K562 (cell line): ENCODE measurements around the gene ZNF408. TPM values are rescaled to one million over a fixed set of nuclear protein-coding genes. Genes with fewer than 3 reads are reported as not detected.

Experiments
- ARNT ChIP-seq, 2 experiments: fragments of 450-650 bp; IDR thresholded peaks; 2 replicates each; pipeline ENCODE4 v1.6.1; 2016; ENCODE audit warnings: mild to moderate bottlenecking in 1 of 2
- ATF7 ChIP-seq: fragments of 450-650 bp; IDR thresholded peaks from 2 replicates; pipeline ENCODE4 v1.7.1; 2014; ENCODE audit warnings: mild to moderate bottlenecking, moderate library complexity
- BHLHE40 ChIP-seq: IDR thresholded peaks from 2 replicates; pipeline ENCODE4 v1.6.1; 2011; ENCODE audit warnings: low read length, improper control_type of control experiment
- CBFA2T3 ChIP-seq: fragments of 450-650 bp; IDR thresholded peaks from 2 replicates; pipeline ENCODE4 v1.6.1; 2017
- CCAR2 ChIP-seq: fragments of 200-400 bp; formaldehyde crosslinking; IDR thresholded peaks from 2 replicates; pipeline ENCODE4 v1.6.1; 2017; ENCODE audit warnings: mild to moderate bottlenecking, low read depth, low read length
- CREM ChIP-seq: IDR thresholded peaks from 2 replicates; pipeline ENCODE4 v1.6.1; 2014; ENCODE audit warnings: antibody characterized with exemption, low read depth
- ELF4 ChIP-seq: fragments of 450-650 bp; formaldehyde crosslinking; IDR thresholded peaks from 2 replicates; pipeline ENCODE4 v1.4.0; 2022; ENCODE audit warnings: missing genetic modification characterization
- HMG20B ChIP-seq: fragments of 250-450 bp; sonication (Bioruptor Pico); IDR thresholded peaks from 2 replicates; pipeline ENCODE4 v1.5.0; 2021; ENCODE audit warnings: mild to moderate bottlenecking
- JUNB ChIP-seq: fragments of 450-650 bp; formaldehyde crosslinking; conservative IDR thresholded peaks from 2 replicates; pipeline ENCODE4 v1.4.0; 2020; ENCODE audit warnings: mild to moderate bottlenecking
- KDM1A ChIP-seq, 2 experiments: fragments of 450-650 bp; IDR thresholded peaks; 2 replicates each; pipeline ENCODE4 v1.6.1; 2016; ENCODE audit warnings: mild to moderate bottlenecking in 2 of 2
- KDM5B ChIP-seq: fragments of 200-600 bp; sonication (generic); IDR thresholded peaks from 2 replicates; pipeline ENCODE4 v1.6.1; 2012; ENCODE audit warnings: low read depth, mild to moderate bottlenecking, moderate library complexity, low read length, control low read depth, inconsistent platforms; ENCODE audit not compliant: insufficient replicate concordance
- KLF6 ChIP-seq: fragments of 250-450 bp; sonication (Bioruptor Pico); IDR thresholded peaks from 2 replicates; pipeline ENCODE4 v1.4.0; 2020; ENCODE audit warnings: mild to moderate bottlenecking, moderate library complexity, borderline replicate concordance
- MTA1 ChIP-seq: fragments of 450-650 bp; IDR thresholded peaks from 2 replicates; pipeline ENCODE4 v1.6.1; 2017; ENCODE audit warnings: borderline replicate concordance
- NRF1 ChIP-seq, 2 experiments: fragments of 450-650 bp; IDR thresholded peaks in 1 of 2; conservative IDR thresholded peaks in 1 of 2; 2 replicates each; pipeline ENCODE4 v1.6.1; 2014; ENCODE audit warnings: mild to moderate bottlenecking in 2 of 2
- RAD51 ChIP-seq: fragments of 450-650 bp; IDR thresholded peaks from 2 replicates; pipeline ENCODE4 v1.7.1; 2016; ENCODE audit warnings: low read depth, mild to moderate bottlenecking, borderline replicate concordance
- SREBF1 ChIP-seq: fragments of 150-350 bp; IDR thresholded peaks from 2 replicates; pipeline ENCODE4 v1.6.1; 2014; ENCODE audit warnings: antibody characterized with exemption, low read depth, low read length, borderline replicate concordance
- TCF7 ChIP-seq: sonication (generic); IDR thresholded peaks from 2 replicates; pipeline ENCODE4 v1.6.1; 2016; ENCODE audit warnings: antibody characterized with exemption, borderline replicate concordance
- TRIM28 ChIP-seq: fragments of 450-650 bp; IDR thresholded peaks from 2 replicates; pipeline ENCODE4 v1.6.1; 2017
- YBX1 ChIP-seq: fragments of 450-650 bp; IDR thresholded peaks from 2 replicates; pipeline ENCODE4 v1.7.1; 2016; ENCODE audit warnings: mild to moderate bottlenecking
- ZNF717 ChIP-seq: fragments of 250-450 bp; sonication (Bioruptor Pico); IDR thresholded peaks from 2 replicates; pipeline ENCODE4 v1.5.0; 2021
- ZNF76 ChIP-seq: fragments of 250-450 bp; sonication (Bioruptor Pico); IDR thresholded peaks from 2 replicates; pipeline ENCODE4 v1.4.0; 2020; ENCODE audit warnings: mild to moderate bottlenecking, moderate library complexity, borderline replicate concordance
- ZNF77 ChIP-seq: fragments of 250-450 bp; sonication (Bioruptor Pico); IDR thresholded peaks from 2 replicates; pipeline ENCODE4 v1.5.0; 2020
- polyA plus RNA-seq, 8 experiments: library from polyadenylated mRNA; depleted of rRNA in 4 of 8; stranded (reverse) in 5 of 8; unstranded in 3 of 8; fragments of >200 nt; fragmentation: Nextera tagmentation in 2 of 8; fragmentation: Illumina TruSeq in 1 of 8; extraction: Ambion mirVana in 2 of 8; extraction: Trizol in 1 of 8; gene quantifications; 2 replicates each; pipeline versions ENCODE4 v1.2.1 to v1.2.3, GENCODE V29; 2011 to 2014; ENCODE audit warnings: inconsistent platforms in 1 of 8, missing spikeins in 1 of 8
- total RNA-seq, 7 experiments: library from RNA; depleted of rRNA in 6 of 7; stranded (reverse); fragments of >200 nt in 6 of 7; fragmentation: Illumina TruSeq in 2 of 7; extraction: Trizol in 2 of 7; gene quantifications; 2 replicates each; pipeline versions ENCODE4 v1.2.1 to v1.2.3, GENCODE V29; 2011 to 2021; ENCODE audit warnings: low replicate concordance in 1 of 7
- TF ChIP-seq, protein P1 (sequence below): sonication (generic); IDR thresholded peaks from 2 replicates; pipeline ENCODE4 v1.6.1; 2016
- TF ChIP-seq, protein P2 (sequence below): fragments of 450-650 bp; IDR thresholded peaks from 2 replicates; pipeline ENCODE4 v1.6.1; 2016; ENCODE audit warnings: missing biosample characterization, missing genetic modification characterization
- TF ChIP-seq, protein P3 (sequence below): fragments of 250-450 bp; sonication (Bioruptor Pico); IDR thresholded peaks from 2 replicates; pipeline ENCODE4 v1.4.0; 2020; ENCODE audit warnings: mild to moderate bottlenecking
- TF ChIP-seq, protein P4 (sequence below), 2 experiments: fragments of 450-650 bp; conservative IDR thresholded peaks; 2 replicates each; pipeline ENCODE4 v1.6.1; 2017; ENCODE audit warnings: mild to moderate bottlenecking in 2 of 2, moderate library complexity in 2 of 2

ZNF408 gene
- total and polyA plus RNA-seq, 9 of the 15 experiments (the other 6 are each of a cell fraction or from before 2014, with no cell fraction given) = 0.15 to 18.4 (median 7.4) TPM

DNA sequence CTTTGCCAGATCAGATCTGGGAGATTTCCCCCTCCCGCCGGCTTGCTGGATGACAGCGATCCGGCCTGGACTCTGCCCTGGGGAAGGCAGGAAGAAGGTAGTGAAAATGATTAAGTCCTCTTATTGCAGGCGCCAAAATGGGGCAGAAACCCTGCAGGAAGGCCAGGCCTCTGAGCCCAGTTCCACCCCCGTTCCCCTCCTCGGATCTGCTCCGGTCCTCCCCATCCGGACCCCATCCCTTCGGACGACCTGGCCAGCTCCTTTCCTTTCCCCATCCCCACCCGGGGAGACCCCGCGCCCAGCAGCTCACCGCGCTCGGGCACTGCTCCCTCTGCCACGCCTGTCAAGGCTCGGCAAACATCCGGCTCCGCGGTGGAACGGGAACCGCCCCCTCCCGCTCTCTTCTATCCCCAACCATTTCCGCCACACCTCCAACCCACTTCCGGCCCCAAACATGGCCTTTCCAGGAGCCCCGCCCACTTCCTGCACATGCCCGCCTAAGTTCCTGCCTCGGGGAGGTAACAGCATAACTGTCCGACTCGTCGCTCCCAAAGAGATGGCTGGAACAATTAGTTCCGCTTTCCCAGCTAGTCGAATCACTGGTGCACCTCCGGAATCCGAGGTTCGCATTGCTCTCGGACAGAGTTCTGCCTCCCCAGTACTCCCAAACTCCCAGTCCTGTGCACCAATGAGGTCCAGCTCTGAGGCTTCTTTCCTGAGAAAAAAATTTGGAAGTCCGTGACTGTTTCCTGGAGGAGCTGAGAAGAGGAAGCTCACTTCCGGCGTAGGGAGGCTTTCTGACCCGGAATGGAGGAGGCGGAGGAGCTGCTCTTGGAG, at the start of gene ZNF408, which contains the start of gene ARHGAP1 (continued):
- TF ChIP-seq, protein P1, sequence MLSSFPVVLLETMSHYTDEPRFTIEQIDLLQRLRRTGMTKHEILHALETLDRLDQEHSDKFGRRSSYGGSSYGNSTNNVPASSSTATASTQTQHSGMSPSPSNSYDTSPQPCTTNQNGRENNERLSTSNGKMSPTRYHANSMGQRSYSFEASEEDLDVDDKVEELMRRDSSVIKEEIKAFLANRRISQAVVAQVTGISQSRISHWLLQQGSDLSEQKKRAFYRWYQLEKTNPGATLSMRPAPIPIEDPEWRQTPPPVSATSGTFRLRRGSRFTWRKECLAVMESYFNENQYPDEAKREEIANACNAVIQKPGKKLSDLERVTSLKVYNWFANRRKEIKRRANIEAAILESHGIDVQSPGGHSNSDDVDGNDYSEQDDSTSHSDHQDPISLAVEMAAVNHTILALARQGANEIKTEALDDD = no peak
- TF ChIP-seq, protein P2, sequence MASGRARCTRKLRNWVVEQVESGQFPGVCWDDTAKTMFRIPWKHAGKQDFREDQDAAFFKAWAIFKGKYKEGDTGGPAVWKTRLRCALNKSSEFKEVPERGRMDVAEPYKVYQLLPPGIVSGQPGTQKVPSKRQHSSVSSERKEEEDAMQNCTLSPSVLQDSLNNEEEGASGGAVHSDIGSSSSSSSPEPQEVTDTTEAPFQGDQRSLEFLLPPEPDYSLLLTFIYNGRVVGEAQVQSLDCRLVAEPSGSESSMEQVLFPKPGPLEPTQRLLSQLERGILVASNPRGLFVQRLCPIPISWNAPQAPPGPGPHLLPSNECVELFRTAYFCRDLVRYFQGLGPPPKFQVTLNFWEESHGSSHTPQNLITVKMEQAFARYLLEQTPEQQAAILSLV (tag) = no peak
- TF ChIP-seq ARNT (IDR thresholded peaks at IDR 0.05) = peak; percentile 97 to 98
- TF ChIP-seq HMG20B (CRISPR knock-in tag) = no peak
- no peak for TF ChIP-seq ZNF717
- no peak for TF ChIP-seq CBFA2T3
- TF ChIP-seq NRF1 (conservative IDR thresholded peaks at IDR 0.05 in 1 of 2, IDR thresholded peaks at IDR 0.05 in 1 of 2) = peak; percentile 80 to 84
- TF ChIP-seq JUNB (CRISPR knock-in tag) = no peak
- TF ChIP-seq KLF6 (CRISPR knock-in tag) = no peak
- no peak for TF ChIP-seq YBX1
- peak; percentile 81; the same call in 1 of the 2 replicates for TF ChIP-seq TRIM28
- TF ChIP-seq CCAR2 = no peak
- TF ChIP-seq KDM1A (IDR thresholded peaks at IDR 0.05) = no peak
- peak; percentile 35; the same call in 1 of the 2 replicates for TF ChIP-seq ZNF76 (CRISPR knock-in tag)
- 0 out of 2 replicates have a peak, but pooled peaks have one; percentile 65 for TF ChIP-seq SREBF1
- TF ChIP-seq, protein P3, sequence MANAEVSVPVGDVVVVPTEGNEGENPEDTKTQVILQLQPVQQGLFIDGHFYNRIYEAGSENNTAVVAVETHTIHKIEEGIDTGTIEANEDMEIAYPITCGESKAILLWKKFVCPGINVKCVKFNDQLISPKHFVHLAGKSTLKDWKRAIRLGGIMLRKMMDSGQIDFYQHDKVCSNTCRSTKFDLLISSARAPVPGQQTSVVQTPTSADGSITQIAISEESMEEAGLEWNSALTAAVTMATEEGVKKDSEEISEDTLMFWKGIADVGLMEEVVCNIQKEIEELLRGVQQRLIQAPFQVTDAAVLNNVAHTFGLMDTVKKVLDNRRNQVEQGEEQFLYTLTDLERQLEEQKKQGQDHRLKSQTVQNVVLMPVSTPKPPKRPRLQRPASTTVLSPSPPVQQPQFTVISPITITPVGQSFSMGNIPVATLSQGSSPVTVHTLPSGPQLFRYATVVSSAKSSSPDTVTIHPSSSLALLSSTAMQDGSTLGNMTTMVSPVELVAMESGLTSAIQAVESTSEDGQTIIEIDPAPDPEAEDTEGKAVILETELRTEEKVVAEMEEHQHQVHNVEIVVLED (CRISPR knock-in tag) = peak; percentile 56
- TF ChIP-seq ZNF77 (CRISPR knock-in tag) = no peak
- peak; percentile 79 for TF ChIP-seq BHLHE40
- peak; percentile 82 for TF ChIP-seq CREM
- peak; percentile 73 for TF ChIP-seq ELF4 (CRISPR knock-in tag)
- TF ChIP-seq, protein P4, sequence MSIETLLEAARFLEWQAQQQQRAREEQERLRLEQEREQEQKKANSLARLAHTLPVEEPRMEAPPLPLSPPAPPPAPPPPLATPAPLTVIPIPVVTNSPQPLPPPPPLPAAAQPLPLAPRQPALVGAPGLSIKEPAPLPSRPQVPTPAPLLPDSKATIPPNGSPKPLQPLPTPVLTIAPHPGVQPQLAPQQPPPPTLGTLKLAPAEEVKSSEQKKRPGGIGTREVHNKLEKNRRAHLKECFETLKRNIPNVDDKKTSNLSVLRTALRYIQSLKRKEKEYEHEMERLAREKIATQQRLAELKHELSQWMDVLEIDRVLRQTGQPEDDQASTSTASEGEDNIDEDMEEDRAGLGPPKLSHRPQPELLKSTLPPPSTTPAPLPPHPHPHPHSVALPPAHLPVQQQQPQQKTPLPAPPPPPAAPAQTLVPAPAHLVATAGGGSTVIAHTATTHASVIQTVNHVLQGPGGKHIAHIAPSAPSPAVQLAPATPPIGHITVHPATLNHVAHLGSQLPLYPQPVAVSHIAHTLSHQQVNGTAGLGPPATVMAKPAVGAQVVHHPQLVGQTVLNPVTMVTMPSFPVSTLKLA (conservative IDR thresholded peaks at IDR 0.05) = peak; percentile 97 to 98
- TF ChIP-seq TCF7 = 0 out of 2 replicates have a peak, but pooled peaks have one; percentile 27
- peak; percentile 93 for TF ChIP-seq KDM5B
- peak; percentile 35; the same call in 1 of the 2 replicates for TF ChIP-seq RAD51
- peak; percentile 51; the same call in 1 of the 2 replicates for TF ChIP-seq MTA1
- TF ChIP-seq ATF7 = peak; percentile 90
